HEK293 (cell line): ENCODE results near the gene SCUBE1.

Experiments
- CTCF ChIA-PET: fragments of 350-600 bp; formaldehyde crosslinking; extraction: SDS; loops from one replicate; lab custom pipeline; 2021; ENCODE audit warnings: antibody characterized with exemption; lab: Yijun Ruan, JAX
- POLR2A ChIA-PET: fragments of 300-600 bp; formaldehyde crosslinking; extraction: SDS; loops from one replicate; lab custom pipeline; 2020; ENCODE audit warnings: antibody characterized with exemption, inconsistent platforms; lab: Yijun Ruan, JAX
- H3K27ac ChIP-seq: fragments of 200-500 bp; sonication (Bioruptor generic); 2 replicates; pipeline ENCODE4 v1.5.1; 2014; ENCODE audit warnings: low read depth, low read length, control low read depth, inconsistent platforms; ENCODE audit errors: extremely low read depth
- H3K36me3 ChIP-seq, 2 experiments: fragments of 200-500 bp in 1 of 2; sonication (Bioruptor generic) in 1 of 2; 1 replicate in 1 of 2; 2 replicates in 1 of 2; pipeline ENCODE4 v1.5.1; 2014 to 2017; ENCODE audit warnings: inconsistent platforms in 2 of 2, low read length in 2 of 2; ENCODE audit not compliant: control insufficient read depth in 2 of 2, insufficient read depth in 1 of 2
- H3K4me1 ChIP-seq: fragments of 200-500 bp; sonication (Bioruptor generic); 2 replicates; pipeline ENCODE4 v1.5.1; 2014; ENCODE audit warnings: mild to moderate bottlenecking, low read length, inconsistent platforms; ENCODE audit not compliant: control insufficient read depth, insufficient read depth
- H3K4me3 ChIP-seq: 2 replicates; pipeline ENCODE4 v1.5.1; 2011; ENCODE audit warnings: low read depth, mild to moderate bottlenecking, control low read depth, low read length, moderate library complexity
- H3K9me3 ChIP-seq: fragments of 200-500 bp; sonication (Bioruptor generic); 2 replicates; pipeline ENCODE4 v1.5.1; 2014; ENCODE audit warnings: low read depth, low read length, inconsistent platforms; ENCODE audit not compliant: control insufficient read depth, insufficient read depth
- EGR2 ChIP-seq: fragments of 450-650 bp; formaldehyde crosslinking; IDR thresholded peaks from 2 replicates; pipeline ENCODE4 v1.5.1; 2016; ENCODE audit warnings: low read depth, missing biosample characterization, missing genetic modification characterization
- KLF10 ChIP-seq: fragments of 450-650 bp; IDR thresholded peaks from 2 replicates; pipeline ENCODE4 v1.5.1; 2018; ENCODE audit warnings: missing biosample characterization, mild to moderate bottlenecking, missing genetic modification characterization
- TRIM28 ChIP-seq: IDR thresholded peaks from 2 replicates; pipeline ENCODE4 v1.6.1; 2011; ENCODE audit warnings: low read length, control low read depth, borderline replicate concordance
- ZBTB20 ChIP-seq: fragments of 450-650 bp; formaldehyde crosslinking; IDR thresholded peaks from 2 replicates; pipeline ENCODE4 v1.5.1; 2016; ENCODE audit warnings: missing biosample characterization, missing genetic modification characterization
- ZFHX2 ChIP-seq: fragments of 450-650 bp; formaldehyde crosslinking; conservative IDR thresholded peaks from 2 replicates; pipeline ENCODE4 v1.5.1; 2016; ENCODE audit warnings: missing biosample characterization, missing genetic modification characterization
- ZNF169 ChIP-seq: fragments of 450-650 bp; formaldehyde crosslinking; IDR thresholded peaks from 2 replicates; pipeline ENCODE4 v1.5.1; 2016; ENCODE audit warnings: missing biosample characterization, missing genetic modification characterization
- ZNF214 ChIP-seq: fragments of 450-650 bp; formaldehyde crosslinking; IDR thresholded peaks from 2 replicates; pipeline ENCODE4 v1.5.1; 2017; ENCODE audit warnings: missing biosample characterization, mild to moderate bottlenecking, missing genetic modification characterization, borderline replicate concordance
- ZNF324 ChIP-seq: fragments of 450-650 bp; formaldehyde crosslinking; IDR thresholded peaks from 2 replicates; pipeline ENCODE4 v1.5.1; 2016; ENCODE audit warnings: missing biosample characterization, missing genetic modification characterization
- ZNF426 ChIP-seq: fragments of 450-650 bp; formaldehyde crosslinking; IDR thresholded peaks from 2 replicates; pipeline ENCODE4 v1.5.1; 2017; ENCODE audit warnings: missing biosample characterization, missing genetic modification characterization, mild to moderate bottlenecking, inconsistent platforms, moderate library complexity
- ZNF530 ChIP-seq: fragments of 450-650 bp; formaldehyde crosslinking; IDR thresholded peaks from 2 replicates; pipeline ENCODE4 v1.5.1; 2016; ENCODE audit warnings: low read depth, missing biosample characterization, missing genetic modification characterization
- ZNF555 ChIP-seq: fragments of 450-650 bp; formaldehyde crosslinking; conservative IDR thresholded peaks from 2 replicates; pipeline ENCODE4 v1.5.1; 2017; ENCODE audit warnings: missing biosample characterization, mild to moderate bottlenecking, missing genetic modification characterization, inconsistent platforms
- ZNF624 ChIP-seq: fragments of 450-650 bp; formaldehyde crosslinking; IDR thresholded peaks from 2 replicates; pipeline ENCODE4 v1.5.1; 2017; ENCODE audit warnings: missing biosample characterization, missing genetic modification characterization
- ZNF830 ChIP-seq: fragments of 450-650 bp; IDR thresholded peaks from 2 replicates; pipeline ENCODE4 v1.5.0; 2018; ENCODE audit warnings: missing biosample characterization, missing genetic modification characterization, low read depth, mild to moderate bottlenecking, moderate library complexity
- ZSCAN16 ChIP-seq: fragments of 450-650 bp; formaldehyde crosslinking; IDR thresholded peaks from 2 replicates; pipeline ENCODE4 v1.5.1; 2016; ENCODE audit warnings: missing biosample characterization, missing genetic modification characterization
- TF ChIP-seq, protein P1 (sequence below): fragments of 450-650 bp; formaldehyde crosslinking; IDR thresholded peaks from 2 replicates; pipeline ENCODE4 v1.5.1; 2016; ENCODE audit warnings: missing biosample characterization, missing genetic modification characterization
- TF ChIP-seq, protein P2 (sequence below): fragments of 450-650 bp; formaldehyde crosslinking; IDR thresholded peaks from 2 replicates; pipeline ENCODE4 v1.5.0; 2017; ENCODE audit warnings: missing biosample characterization, missing genetic modification characterization, borderline replicate concordance
- TF ChIP-seq, protein P3 (sequence below): fragments of 450-650 bp; formaldehyde crosslinking; IDR thresholded peaks from 2 replicates; pipeline ENCODE4 v1.5.1; 2017; ENCODE audit warnings: missing biosample characterization, missing genetic modification characterization
- TF ChIP-seq, protein P4 (sequence below): fragments of 450-650 bp; IDR thresholded peaks from 2 replicates; pipeline ENCODE4 v1.5.1; 2018; ENCODE audit warnings: missing biosample characterization, missing genetic modification characterization

SCUBE1 gene

DNA sequence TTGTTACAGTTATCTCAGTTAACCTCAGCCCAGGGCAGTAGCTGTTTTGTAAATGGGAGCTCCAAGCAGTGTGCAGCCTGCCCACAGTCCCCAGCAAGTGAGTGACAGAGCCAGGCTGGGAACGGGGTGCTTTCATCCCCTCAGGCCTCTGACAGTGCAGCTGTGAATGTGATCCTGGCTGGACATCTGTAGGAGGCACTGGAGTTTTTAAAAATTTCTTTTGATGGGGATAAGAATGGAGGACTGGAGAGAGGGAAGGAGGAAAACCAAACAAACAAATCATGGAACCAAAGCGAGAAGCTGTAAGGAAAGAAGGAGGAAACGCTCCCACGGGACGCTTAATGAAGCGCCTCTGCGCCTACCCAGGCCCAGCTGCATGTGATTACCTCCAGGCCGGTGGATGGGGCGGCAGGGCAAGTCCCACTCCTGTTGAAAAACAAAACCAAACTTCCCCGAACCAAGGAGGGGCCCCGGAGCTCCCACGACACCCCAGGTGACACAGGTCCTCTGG, 40.6 kb downstream of the SCUBE1 start:
- Histone ChIP-seq H3K4me3 (no peak overlapping the region), H3K36me3 (no peaks in the 10 kb centered on the region), H3K9me3 (no peaks in the 10 kb centered on the region), H3K27ac (no peak overlapping the region)
- CTCF ChIA-PET = interaction anchor here (0.6 to 2.3 kb wide), 6 partner anchors 10 to 98 kb away, joined by 3 to 12 read pairs (median 3); no protein-coding TSS in a partner anchor
- POLR2A ChIA-PET = no interaction called here
- TF ChIP-seq, protein P1, sequence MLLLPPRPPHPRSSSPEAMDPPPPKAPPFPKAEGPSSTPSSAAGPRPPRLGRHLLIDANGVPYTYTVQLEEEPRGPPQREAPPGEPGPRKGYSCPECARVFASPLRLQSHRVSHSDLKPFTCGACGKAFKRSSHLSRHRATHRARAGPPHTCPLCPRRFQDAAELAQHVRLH (tag by site-specific recombination) = no peak
- TF ChIP-seq ZFHX2 (tag by site-specific recombination) = peak; percentile 56
- peak; percentile 85 for TF ChIP-seq EGR2 (tag by site-specific recombination)
- TF ChIP-seq, all 188 proteins: peak for 2
- H3K4me1 ChIP-seq = no peaks in the 10 kb centered on the region

DNA sequence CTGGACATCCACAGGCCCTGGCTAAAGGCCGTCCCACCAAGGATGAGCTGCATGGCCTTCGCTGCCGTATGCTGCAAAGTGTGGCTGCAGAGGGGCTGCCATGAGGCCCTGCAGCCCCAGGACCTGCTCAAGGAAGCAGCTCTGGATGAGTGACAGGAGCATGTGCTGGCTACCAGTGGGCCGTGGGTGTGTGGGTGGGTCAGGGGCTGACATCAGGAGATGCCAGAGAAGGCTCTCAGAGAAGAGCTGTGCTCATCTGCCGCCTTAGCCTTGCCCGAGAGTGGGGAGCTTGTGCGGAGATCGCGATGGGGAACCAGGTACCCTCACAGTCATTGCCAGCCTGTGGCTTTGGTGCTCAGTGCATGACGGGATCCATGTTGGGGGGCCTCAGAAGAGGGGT, 41.3 kb downstream of the SCUBE1 start:
- no peaks in the 10 kb centered on the region for H3K9me3 ChIP-seq
- POLR2A ChIA-PET = no interaction called here
- no peaks in the 10 kb centered on the region for H3K4me1 ChIP-seq
- H3K27ac ChIP-seq = no peak overlapping the region
- CTCF ChIA-PET = interaction anchor here (0.6 to 2.3 kb wide), 2 partner anchors 45 to 98 kb away, joined by 3 to 12 read pairs; no protein-coding TSS in a partner anchor
- TF ChIP-seq KLF10 (tag by site-specific recombination) (no peak), EGR2 (tag by site-specific recombination) (0 out of 2 replicates have a peak, but pooled peaks have one; percentile 28)
- H3K4me3 ChIP-seq = no peak overlapping the region
- no peaks in the 10 kb centered on the region for H3K36me3 ChIP-seq

DNA sequence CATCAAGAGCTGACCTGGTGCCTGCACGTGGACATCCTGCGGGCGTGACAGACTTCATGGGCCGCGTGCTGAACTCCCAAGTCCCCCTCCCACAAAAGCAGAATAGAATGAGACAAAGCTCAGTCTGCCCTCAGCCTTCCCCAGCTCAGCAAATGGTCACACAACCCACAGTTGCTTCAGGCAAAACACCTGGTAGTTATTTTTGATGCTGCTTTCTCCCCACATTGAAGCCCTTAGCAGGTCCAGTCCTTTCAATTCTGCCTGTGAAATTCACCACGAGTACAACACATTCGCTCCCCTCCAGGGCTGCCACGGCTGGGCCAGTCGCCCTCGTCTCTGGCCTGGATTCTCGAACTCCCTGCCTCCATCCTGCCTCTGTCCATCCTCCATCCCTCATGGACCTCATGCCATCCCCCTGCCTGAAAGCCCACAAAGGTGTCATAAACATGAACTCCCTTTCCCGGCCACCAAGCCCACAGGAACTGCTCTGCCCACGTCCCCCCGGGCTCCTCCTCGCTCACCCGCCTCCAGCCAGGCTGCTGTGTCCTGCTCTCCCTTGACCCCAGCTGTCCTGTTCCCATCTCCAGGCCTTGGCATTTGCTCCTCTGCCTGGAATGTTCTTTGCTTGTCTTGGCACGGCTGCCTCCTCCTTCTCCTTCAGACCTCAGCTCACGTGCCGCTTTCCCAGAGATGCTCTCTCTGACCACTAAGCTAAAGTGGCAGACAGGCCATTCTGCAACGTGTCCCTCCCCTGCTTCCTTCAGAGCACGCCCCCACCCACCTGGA, 42.1 kb downstream of the SCUBE1 start:
- no peaks in the 10 kb centered on the region for H3K4me1 ChIP-seq
- TF ChIP-seq ZNF830 (no peak), EGR2 (tag by site-specific recombination) (peak; percentile 49; the same call in 1 of the 2 replicates)
- TF ChIP-seq, all 188 proteins: peak for 1
- Histone ChIP-seq H3K27ac (no peak overlapping the region), H3K4me3 (no peak overlapping the region), H3K9me3 (no peaks in the 10 kb centered on the region), H3K36me3 (no peaks in the 10 kb centered on the region)
- POLR2A ChIA-PET = no interaction called here
- CTCF ChIA-PET = no interaction called here

DNA sequence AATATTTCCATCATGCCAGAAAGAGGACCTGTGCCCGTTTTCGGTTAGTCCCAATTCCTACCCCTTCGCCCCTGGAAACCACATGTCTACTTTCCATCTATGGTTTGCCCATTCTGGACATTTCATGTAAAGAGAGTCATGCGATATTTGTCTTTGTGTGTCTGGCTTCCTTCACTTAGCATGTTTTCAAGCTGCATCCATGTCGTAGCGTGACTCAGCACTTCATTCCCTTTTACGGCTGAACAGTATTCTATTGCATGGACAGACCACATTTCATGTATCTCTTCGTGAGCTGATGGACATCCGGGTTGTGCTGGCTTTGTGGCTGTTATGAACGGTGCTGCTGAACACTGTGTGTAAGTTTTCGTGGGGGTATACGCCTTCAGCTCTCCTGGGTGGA, 43.4 kb downstream of the SCUBE1 start:
- Histone ChIP-seq H3K27ac (no peak overlapping the region), H3K4me3 (no peak overlapping the region), H3K36me3 (no peaks in the 10 kb centered on the region), H3K4me1 (no peaks in the 10 kb centered on the region), H3K9me3 (no peaks in the 10 kb centered on the region)
- ChIA-PET POLR2A (no interaction called here), CTCF (interaction anchor here (1.1 kb wide), 1 partner anchor 10 kb away, joined by 5 read pairs; no protein-coding TSS in a partner anchor)
- TF ChIP-seq, protein P2, sequence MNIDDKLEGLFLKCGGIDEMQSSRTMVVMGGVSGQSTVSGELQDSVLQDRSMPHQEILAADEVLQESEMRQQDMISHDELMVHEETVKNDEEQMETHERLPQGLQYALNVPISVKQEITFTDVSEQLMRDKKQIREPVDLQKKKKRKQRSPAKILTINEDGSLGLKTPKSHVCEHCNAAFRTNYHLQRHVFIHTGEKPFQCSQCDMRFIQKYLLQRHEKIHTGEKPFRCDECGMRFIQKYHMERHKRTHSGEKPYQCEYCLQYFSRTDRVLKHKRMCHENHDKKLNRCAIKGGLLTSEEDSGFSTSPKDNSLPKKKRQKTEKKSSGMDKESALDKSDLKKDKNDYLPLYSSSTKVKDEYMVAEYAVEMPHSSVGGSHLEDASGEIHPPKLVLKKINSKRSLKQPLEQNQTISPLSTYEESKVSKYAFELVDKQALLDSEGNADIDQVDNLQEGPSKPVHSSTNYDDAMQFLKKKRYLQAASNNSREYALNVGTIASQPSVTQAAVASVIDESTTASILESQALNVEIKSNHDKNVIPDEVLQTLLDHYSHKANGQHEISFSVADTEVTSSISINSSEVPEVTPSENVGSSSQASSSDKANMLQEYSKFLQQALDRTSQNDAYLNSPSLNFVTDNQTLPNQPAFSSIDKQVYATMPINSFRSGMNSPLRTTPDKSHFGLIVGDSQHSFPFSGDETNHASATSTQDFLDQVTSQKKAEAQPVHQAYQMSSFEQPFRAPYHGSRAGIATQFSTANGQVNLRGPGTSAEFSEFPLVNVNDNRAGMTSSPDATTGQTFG = no peak
- TF ChIP-seq ZNF530 (tag by site-specific recombination) = no peak
- no peak for TF ChIP-seq ZSCAN16 (tag by site-specific recombination)
- TF ChIP-seq, protein P3, sequence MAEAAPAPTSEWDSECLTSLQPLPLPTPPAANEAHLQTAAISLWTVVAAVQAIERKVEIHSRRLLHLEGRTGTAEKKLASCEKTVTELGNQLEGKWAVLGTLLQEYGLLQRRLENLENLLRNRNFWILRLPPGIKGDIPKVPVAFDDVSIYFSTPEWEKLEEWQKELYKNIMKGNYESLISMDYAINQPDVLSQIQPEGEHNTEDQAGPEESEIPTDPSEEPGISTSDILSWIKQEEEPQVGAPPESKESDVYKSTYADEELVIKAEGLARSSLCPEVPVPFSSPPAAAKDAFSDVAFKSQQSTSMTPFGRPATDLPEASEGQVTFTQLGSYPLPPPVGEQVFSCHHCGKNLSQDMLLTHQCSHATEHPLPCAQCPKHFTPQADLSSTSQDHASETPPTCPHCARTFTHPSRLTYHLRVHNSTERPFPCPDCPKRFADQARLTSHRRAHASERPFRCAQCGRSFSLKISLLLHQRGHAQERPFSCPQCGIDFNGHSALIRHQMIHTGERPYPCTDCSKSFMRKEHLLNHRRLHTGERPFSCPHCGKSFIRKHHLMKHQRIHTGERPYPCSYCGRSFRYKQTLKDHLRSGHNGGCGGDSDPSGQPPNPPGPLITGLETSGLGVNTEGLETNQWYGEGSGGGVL (tag by site-specific recombination) = no peak
- no peak for TF ChIP-seq TRIM28
- TF ChIP-seq ZNF169 (tag by site-specific recombination) = no peak
- TF ChIP-seq, protein P4, sequence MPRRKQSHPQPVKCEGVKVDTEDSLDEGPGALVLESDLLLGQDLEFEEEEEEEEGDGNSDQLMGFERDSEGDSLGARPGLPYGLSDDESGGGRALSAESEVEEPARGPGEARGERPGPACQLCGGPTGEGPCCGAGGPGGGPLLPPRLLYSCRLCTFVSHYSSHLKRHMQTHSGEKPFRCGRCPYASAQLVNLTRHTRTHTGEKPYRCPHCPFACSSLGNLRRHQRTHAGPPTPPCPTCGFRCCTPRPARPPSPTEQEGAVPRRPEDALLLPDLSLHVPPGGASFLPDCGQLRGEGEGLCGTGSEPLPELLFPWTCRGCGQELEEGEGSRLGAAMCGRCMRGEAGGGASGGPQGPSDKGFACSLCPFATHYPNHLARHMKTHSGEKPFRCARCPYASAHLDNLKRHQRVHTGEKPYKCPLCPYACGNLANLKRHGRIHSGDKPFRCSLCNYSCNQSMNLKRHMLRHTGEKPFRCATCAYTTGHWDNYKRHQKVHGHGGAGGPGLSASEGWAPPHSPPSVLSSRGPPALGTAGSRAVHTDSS (tag by site-specific recombination) = no peak
- no peak for TF ChIP-seq ZNF426 (tag by site-specific recombination)
- no peak for TF ChIP-seq ZNF624 (tag by site-specific recombination)
- no peak for TF ChIP-seq ZNF555 (tag by site-specific recombination)
- TF ChIP-seq ZNF214 (tag by site-specific recombination) = no peak
- no peak for TF ChIP-seq ZBTB20
- TF ChIP-seq ZNF324 = no peak
